GM12874 (cell line): ENCODE data around the gene TMEM134.

Experiments used
- CTCF ChIP-seq: IDR thresholded peaks from 2 replicates; pipeline ENCODE4 v1.5.1; 2011; ENCODE audit warnings: low read depth, mild to moderate bottlenecking, control low read depth, low read length, moderate library complexity; ENCODE audit not compliant: insufficient read depth

TMEM134 gene

GRCh38 chr11:67492801-67493547 is 23.9 kb upstream of the TMEM134 start:
- TF ChIP-seq CTCF: no peak

- TF ChIP-seq CTCF: no peak
Measured at GRCh38 chr11:67492069-67492727, 23.1 kb upstream of the TMEM134 start.

GRCh38 chr11:67491276-67492068 is 22.4 kb upstream of the TMEM134 start:
- TF ChIP-seq CTCF: no peak

- no peak for TF ChIP-seq CTCF
Measured at GRCh38 chr11:67490727-67491065, 21.6 kb upstream of the TMEM134 start.

- TF ChIP-seq CTCF: no peak
Measured at GRCh38 chr11:67489885-67490726, 21.1 kb upstream of the TMEM134 start.

- TF ChIP-seq CTCF: no peak
Measured at GRCh38 chr11:67489203-67489884, 20.3 kb upstream of the TMEM134 start.
